ENCODE measurements around the gene DNAJB8.

DNAJB8 gene

DNA sequence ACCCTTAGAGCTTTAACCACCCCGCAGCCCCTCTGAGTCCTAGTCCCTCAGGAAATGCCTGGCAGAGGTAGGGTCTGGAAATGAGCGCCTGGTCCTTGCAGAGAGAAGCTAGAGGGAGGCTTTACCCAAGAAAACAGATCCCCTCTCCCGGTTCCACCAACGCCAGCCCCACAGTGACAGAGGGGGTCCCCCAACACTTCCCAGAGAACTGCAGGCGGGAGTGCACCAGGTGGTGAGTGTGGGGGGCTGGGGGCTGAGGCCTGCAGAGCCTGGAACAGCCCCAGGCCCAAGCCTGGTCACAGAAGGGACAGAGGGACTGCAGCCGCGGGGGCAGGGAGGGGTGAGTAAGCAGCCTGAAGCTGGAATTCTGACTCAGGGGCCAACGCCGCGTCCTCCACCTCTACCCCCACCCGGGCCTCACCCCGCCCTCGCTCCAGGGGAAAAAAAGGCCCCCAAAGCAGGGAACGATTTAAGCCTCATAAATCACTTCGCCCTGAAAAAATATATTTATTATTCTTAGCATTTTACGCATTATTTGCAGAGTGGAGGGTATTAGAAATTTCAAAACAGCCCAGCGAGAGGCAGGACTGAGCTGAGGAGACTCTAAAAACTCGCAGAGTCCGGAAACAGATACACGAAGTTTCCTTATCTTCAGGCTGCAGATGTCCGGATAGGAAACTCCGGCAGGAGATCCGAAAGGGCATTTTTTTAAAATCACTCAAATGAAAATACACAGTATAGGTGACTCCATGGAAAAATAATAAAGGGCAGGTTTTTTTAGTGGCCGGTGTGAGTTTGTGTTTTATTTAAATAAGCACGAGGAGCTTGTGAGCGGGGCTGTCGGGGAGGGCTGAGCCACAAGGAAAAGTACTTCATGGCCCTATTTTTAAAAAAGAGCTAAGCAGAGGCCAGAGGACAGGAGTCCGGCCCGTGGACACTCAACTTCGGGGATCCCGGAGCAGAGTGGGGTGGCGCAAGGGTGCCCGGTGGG lies 16.3 kb upstream of the DNAJB8 start:
- DNase-seq, result no peak

DNA sequence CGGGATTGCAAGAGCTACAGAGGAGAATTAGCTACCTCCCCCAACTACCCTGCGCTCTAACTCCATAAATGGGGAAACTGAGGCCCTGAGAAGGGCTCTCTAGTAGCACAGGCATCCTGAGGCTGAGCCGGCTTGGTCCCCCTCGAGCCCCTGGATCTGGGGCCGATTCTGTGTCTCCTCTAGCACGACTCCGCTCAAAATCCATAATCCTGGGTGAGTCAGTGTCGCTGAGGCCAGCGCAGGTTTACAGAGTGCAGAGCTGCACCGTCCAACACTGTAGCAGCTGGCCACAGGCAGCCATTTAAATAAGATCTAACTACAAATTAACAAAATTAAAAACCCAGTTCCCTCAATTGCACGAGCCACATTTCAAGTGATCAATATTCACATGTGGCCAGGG lies 15.5 kb upstream of the DNAJB8 start:
- no peak for DNase-seq

GRCh38 chr3:128481438-128481942 lies 14.8 kb upstream of the DNAJB8 start:
- no peak for DNase-seq

DNA sequence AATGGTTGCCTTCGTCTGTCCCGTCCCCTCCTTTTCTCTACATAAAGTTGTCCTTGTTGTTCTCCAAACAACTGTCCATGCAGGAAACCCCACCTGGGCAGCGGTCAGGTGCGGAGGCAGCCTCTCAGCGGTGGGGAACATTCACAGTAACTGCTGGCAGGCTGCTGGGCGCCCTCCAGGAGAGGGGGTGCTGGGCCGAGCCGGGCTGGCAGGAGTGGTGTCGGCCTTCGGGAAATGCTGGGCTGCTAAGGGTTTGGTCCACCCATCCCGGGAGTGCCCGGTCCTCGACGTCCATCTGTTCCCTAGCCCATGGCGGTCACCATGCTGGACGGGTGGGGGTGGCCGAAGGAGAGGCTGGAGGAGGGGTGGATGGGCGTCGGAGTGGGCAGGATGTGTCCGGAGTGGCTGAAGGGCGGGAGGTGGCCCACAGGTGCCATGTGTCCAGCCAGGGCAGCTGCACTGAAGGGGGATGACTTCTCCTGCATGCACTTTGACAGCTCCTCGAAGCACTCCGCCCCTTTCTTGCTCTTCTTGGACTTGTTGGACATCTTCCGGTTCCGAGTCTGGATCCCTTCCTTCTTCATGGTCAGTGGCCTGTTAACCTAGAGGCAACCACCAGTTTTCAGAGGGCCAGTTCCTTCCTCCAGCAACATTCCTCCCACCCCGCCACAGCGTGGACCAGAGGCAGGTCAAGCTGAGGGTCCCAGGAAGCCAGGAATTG lies 14.2 kb upstream of the DNAJB8 start:
- no peak for DNase-seq

DNA sequence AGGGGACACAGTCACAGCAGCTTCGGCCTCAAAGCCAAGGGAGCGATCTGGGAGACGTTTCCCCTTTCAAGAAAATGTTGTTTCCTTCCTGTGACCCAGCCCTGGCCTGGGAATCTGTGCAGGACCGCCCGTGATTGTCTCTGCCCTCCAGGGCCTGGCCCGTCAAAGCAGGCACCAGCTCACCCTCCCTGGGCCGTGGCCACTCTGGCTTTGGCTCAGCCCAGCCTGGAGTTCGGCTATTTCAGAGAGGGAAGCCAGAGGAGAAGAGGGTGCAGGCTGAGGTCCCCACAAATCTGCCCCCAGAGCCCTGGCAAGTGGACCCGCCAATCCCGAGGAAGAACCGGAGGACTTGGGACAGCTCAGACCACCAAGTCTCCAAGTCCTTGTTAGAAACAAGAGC lies 13.6 kb upstream of the DNAJB8 start:
- no peak for DNase-seq

GRCh38 chr3:128479558-128480086 lies 12.9 kb upstream of the DNAJB8 start:
- DNase-seq, result no peak

DNA sequence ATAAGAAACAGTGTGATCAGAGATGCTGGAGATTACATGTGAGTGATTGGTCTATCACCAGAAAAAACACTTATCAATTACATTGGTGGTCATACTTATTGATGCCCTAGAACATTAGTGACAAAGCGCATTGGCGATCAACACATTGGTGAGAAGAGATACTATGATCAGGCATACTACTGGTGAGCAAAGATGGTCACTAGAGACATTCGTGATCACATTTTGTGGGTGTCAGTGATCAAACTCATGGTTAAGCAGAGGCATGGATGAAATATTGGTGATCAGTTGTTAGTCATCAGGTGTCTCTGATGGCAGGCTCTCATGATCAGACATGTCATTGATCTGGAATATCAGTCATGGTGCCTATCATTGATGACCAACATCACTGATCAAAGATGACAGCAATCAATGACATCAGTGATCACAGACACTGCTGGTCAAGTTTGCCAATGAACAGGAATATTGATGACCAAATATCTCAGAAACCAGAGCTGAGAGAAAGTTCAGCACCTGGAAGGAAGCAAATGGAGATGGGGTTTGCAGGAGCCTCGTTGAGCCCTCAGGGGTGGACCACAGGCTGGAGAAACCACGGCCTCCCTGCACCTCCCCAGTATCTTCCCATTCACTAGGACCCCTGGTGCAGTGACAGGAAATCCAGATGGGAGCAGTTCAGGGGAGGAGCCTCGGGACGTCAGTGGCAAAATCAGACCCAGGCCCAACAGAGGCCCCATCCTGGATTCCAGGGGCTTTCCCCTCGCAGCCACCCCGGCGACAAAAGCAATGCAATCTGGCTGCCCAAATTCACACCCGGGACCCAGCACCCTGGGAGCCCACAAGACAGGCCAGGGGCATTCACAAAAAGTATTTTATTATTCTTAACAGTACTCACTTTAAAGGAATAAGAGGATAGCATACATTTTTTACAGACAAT lies 12.2 kb upstream of the DNAJB8 start:
- DNase-seq, result no peak

DNA sequence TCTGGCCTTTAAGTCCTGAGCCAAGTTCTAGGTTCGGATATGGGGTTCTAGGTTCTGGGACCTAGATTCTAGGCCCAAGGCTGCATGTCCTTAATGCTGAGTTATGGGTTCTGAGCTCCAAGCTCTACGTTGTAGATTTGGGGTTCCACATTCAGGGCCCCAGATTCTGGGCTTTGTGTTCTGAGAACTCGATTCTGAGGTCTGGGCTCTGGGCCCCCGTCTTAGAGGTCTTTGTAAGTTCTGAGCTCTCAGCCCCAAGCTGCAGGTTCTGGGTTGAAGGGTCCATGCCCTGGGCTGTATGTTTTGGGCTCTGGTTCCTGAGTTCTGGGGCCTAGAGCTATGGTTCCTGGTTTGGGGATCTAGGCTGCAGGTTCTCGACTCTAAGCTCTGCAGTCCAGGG lies 10.0 kb upstream of the DNAJB8 start:
- DNase-seq, result no peak

- DNase-seq, result no peak
Observed at GRCh38 chr3:128475355-128475754, 8.7 kb upstream of the DNAJB8 start.

GRCh38 chr3:128473737-128474136 lies 7.0 kb upstream of the DNAJB8 start:
- DNase-seq, result no peak

DNA sequence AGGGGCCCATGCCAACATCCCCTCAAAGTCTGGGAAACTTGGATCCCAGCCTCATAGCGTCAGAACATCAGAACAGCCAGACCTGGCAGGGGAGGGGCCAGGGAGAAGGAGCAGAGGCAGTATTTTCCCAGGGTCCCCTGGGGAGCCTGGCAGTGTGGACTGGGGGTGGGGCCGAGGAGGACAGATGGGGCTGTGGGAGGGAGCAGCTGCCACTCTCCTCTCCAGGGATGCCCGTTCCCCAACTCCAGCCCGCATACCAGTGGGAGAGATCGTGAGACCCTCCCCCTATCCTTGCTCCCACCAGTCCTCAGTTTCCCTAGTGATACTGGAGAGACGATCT lies 6.5 kb upstream of the DNAJB8 start:
- DNase-seq, result no peak

DNA sequence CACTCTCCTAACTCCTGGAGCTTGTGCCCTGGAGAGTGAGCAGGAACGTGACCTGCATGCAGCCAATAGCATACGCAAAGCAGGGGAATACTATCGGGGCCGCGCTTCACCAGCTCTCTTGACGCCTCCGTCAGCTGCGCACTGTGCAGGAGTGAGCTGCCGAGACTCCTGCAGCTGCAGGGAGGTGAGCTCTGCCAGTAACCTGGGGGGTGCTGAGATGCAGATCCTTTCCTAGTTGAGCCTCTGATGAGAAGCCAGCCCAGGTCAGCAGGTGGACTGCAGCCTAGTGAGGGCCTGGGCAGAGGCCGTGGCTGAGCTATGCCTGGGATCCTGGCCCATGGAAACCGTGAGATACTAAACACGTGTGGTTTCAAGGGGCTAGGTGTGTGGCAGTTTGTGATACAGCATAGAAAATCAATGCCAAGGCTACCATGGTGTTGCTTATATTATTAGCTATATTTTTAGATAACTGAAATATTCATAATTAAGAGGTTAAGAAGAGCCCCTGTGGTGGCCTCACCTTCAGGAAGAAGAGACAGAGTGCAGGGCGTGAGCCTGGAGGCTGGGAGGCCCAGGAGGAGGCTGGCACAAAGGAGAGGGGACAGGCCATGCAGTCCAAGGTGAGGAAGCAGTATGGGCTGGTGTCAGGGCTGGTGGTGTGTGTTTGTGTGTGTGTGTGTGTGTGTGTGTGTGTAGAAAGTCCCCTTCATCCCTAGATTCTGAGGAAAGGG lies 5.9 kb upstream of the DNAJB8 start:
- DNase-seq, result no peak

GRCh38 chr3:128471720-128472119 lies 5.0 kb upstream of the DNAJB8 start:
- no peak for DNase-seq

DNA sequence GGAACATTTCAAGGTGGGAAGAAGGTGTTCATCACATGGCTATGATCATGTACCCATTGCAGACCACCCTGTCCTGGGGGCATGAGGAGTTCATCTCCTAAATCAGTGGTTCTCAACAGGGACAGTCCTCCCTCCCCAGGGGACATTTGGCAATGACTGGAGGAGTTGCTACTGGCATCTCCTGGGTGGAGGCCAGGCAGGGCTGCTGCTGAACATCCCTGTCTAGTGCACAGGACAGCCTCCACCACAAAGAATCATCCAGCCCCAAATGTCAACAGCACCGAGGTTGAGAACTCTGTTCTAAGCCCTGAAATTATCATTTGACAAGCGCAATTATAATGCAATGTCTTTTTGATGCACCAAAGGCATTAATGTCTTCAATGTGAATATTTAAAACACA lies 4.4 kb upstream of the DNAJB8 start:
- no peak for DNase-seq

GRCh38 chr3:128470134-128470899 lies 3.6 kb upstream of the DNAJB8 start:
- DNase-seq, result no peak

- DNase-seq, result no peak
Observed at GRCh38 chr3:128469556-128469955, 2.9 kb upstream of the DNAJB8 start.

DNA sequence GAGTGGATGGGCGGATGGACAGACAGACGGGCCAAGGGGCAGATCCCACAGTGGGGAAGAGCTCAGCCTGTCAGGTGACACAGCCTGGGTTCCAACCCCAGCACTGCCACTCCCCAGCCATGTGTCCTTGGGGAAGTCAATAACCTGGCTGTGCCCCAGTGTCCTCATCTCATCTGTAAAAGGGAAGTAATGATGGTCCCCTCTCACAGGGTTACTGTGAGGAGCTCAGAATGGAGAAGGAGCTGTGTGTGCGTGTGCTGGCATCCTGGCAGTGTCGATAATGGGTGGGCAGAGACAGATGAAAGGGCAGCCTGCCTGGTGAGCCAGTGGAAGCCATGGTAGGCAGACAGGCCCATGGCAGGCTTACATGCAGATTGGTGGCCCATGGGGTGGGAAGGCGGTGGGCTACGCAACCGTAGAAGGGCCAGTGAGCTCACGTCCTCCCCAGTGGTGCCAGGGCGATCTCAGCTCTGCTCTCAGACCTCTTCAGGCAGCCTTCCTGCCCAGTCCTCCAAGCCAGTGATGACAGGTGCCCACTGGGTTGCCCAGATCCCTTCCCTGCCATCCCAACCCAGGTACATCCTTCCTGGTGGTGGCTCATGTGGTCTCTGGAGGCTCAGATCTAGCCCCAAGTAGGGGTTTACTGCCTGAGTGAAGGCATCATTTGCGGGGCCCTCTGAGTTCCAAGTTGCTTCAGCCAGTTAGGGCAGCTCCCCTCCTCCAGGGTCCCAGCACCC lies 2.3 kb upstream of the DNAJB8 start:
- no peak for DNase-seq

GRCh38 chr3:128468285-128468790 lies 1.6 kb upstream of the DNAJB8 start:
- DNase-seq, result no peak

DNA sequence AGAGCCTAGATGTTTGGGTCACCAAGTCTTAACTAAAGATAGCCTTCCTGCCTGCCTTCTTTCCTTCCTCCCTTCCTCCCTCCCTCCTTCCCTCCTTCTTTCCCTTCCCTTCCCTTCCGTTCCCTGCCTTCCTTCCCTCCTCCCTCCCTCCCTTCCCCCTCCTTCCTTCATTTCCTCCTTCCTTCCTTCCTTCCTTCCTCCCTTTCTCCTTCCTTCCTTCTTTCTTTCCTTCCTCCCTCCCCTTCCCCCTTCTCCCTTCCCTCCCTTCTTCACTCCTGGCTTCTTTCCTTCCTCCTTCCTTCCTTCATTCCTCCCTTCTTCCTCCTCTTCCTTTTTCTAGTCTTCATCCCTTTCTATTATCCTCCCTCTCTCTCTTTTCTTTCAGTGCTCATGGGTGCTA lies 2.0 kb downstream of the DNAJB8 start:
- no peak for DNase-seq

GRCh38 chr3:128464188-128464587 lies 2.5 kb downstream of the DNAJB8 start:
- no peak for DNase-seq
